GM19328 (cell line): ENCODE results near the gene PSRC1.
"Not testable (repeated sequence)": the region's sequence is repeated elsewhere in the genome, so short reads cannot be mapped to it uniquely, and the experiment has no call there.

ENCODE experiments used
- ATAC-seq: cut with Tn5 transposase; IDR thresholded peaks from one replicate; pipeline ENCODE4 v1.9.1; 2021; ENCODE audit warnings: mild to moderate bottlenecking, moderate library complexity; ENCODE audit not compliant: unreplicated experiment

Gene PSRC1

DNA sequence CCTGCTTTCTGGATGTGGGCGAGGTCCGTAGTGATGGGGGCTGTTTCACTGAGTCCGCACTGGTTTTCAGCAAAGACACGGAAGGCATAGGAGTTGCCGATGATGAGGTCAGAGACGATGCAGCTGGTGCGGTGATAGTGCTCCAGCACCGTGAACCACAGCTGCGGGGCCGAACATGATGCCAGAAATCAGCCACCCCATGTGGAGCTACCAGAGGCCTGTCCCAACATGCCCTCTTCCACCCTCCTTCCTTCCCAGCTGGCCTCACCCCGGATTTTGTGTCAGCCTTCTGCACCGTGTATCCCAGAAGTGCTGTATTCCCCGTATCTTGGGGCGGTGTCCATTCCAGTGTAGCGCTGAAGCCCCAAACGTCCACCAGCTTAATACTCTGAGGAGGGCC is 13.8 kb upstream of the PSRC1 start:
- ATAC-seq = no peak

DNA sequence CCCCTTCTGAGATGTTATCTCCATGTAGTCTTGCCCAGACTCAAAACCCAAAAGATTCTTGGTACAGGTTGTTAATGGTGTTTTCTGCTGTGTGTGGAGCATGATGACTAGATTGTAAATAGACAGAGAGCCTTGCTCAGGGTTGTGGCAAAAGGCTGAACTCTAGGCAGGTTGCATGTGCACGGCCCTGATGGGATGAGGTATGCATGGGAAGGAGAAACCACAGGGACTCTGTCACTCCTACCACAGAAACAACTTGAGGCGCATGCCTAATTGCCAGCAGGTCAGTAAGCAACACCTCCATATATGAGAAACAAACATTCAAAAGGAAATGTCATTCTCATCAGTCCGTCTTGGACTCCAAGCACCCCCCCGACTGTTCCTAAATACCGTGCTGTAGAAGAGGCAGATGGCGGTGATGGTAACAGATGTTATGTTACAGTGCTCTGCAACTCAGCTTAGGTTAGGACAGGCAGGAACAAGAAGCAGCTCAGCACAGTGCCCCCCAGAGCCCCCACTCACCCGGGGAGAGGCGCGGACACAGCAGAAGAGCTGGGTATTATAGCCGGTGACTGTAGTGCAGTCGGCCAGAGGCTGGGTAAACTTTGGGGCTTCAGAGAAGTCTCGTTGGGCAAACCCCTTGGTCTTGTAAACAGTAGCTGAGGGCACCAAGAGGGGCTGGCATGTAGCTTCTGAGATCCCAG is 12.9 kb upstream of the PSRC1 start:
- ATAC-seq = no peak

DNA sequence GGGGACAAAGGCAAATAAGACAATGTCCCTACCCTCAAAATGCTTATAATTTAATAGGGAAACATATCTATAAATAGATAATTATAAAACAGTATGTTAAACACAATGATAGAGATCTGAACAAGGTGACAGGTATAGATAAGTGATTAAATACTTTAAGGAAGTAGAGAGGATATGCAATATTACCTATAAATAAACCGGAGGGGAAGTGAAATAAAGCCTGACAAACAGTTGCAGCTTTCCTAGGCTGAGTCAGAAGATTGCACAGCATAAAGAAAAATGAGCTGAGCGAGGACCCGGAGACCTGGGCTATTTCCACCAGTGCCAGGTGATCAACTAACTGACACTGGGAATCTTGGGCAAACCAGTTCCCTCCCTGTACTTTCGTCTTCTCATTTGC is 11.5 kb upstream of the PSRC1 start:
- no peak for ATAC-seq

DNA sequence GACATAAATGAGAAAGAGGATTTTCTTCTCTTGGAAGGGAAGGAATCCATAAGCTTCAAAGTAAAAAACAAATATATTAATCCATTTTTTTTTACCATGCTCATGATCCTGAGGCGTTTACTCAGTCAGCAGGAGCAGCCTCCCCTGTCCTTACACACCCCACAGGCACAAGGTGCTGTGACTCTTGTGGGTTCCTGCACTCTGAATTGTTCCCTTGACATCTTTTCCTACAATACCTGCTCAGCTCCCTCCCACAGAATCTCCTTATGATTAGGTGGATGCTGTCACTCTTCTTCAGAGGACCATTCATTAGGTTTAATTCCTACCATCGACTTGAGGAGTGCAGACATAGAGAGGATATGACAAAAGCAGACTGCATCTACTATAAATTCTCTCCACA is 10.1 kb upstream of the PSRC1 start:
- no peak for ATAC-seq

DNA sequence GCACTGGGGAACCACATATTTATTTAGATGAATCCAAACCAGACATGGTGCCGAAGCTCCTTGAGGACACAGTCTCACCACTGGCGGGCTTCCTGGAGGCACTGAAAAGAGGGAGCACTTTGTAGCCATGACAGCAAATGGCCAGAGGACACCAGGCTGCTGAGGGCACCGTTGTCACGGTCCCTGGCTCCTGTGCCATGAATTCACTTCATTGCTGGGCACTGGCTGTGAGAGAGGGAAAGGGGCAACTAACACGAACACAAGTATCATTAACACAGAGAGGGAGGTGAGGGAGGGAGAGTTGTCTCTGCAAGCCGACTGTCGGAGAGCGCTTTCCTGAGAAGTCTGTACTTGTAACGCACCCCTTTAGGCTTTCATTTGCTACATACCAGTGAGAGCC is 9.4 kb upstream of the PSRC1 start:
- ATAC-seq = no peak

DNA sequence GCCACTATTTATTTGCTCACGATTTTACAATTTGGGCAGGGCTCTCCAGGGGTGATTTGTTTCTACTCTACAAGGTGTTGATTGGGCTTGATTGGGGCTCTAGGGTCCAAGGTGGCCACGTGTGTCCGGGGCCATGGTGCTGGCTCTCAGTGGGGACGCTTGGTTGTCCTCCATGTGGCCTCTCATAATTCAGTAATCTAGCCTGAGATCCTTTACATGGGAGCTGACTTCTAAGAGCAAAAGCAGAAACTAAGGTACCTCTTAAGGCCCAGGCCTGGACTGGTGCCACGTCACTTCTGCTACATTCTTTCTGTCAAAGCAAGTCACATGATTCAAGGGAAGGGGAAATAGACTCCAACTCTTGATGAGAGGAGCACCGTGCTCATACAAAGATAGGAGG is 8.1 kb upstream of the PSRC1 start:
- ATAC-seq = no peak

DNA sequence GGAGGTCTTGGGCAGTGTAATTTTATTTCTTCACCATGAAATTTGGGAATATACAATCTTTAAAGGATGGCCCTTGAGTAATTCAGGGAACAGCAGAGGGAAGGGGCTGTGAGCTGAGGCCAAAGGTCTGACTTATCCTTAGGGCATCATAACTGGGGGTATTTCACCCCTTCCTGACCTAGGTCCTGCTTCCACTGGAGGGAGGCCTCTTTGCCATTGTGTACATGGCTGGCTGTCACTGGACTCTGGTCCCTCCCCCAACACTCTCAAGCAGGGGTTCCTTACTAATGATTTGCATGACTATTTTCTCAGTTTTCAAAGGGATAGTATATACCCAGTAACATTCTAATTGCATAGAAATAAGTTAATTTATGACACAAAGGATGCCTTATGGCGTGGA is 7.2 kb upstream of the PSRC1 start:
- ATAC-seq = no peak

DNA sequence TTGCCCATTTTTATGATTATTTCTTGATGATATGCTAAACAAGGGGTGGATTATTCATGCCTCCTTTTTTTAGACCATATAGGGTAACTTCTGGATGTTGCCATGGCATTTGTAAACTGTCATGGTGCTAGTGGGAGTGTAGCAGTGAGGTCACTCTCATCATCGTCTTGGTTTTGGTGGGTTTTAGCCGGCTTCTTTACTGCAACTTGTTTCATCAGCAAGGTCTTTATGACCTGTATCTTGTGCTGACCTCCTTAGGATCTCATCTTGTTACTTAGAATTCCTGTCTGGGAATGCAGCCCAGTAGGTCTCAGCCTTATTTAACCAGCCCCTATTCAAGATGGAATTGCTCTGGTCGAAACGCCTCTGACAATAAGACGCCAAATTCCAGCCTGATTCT is 3.8 kb upstream of the PSRC1 start:
- not testable (repeated sequence) for ATAC-seq

DNA sequence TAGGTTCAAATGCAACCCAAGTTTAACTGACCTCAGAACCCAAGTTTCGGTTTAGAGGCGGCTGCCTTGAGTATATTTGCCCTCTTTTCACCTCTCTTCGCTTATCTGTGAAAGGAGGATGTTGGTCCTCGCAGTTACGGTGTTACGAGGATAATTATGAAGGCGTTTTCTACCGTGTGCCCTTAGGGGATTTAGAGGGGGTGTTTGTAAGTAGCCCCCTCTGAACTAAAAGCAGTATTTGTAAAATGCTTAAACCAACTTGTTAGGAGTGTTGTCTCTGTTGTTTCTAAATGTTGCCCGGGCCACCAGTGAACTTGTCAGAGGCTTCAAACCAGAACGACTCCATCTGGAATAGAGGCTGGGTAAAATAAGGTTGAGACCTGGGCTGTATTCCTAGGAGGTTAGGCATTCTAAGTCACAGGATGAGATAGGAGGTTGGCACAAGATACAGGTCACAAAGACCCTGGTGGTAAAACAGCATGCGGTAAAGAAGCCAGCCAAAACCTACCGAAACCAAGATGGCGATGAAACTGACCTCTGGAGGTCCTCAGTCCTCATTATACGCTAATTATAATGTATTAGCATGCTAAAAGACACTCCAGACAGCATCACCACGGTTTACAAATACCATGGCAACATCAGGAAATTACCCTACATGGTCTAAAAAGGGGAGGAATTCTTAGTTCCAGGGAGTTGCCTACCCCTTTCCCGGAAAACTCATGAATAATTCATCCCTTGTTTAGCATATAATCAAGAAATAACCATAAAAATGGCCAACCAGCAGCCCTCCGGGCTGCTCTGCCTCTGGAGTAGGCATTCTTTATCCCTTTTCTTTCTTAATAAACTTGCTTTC is 1.0 kb upstream of the PSRC1 start:
- no peak for ATAC-seq

DNA sequence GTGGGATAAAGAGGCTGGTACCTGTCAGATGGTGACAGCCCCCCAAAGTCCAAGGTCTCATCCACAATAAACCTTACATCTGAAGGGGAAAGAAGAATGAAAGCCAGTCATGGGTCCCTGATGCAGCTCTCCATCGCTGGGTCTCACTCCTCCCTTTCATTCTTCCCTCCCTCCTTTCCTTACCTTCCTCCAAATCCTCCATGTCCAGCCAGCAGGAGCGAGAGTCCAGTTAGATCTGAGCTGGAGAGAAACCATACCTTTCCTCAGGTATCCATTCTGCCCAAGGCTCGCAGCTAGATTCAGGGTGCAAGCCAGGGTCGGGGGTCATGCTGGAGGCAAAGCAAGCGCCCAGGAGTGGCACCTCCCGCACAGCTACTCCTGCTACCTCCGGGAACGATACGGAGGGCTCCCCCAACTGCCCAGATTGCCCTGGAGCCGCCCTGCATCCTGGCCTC is 421 bp downstream of the PSRC1 start:
- ATAC-seq = no peak

DNA sequence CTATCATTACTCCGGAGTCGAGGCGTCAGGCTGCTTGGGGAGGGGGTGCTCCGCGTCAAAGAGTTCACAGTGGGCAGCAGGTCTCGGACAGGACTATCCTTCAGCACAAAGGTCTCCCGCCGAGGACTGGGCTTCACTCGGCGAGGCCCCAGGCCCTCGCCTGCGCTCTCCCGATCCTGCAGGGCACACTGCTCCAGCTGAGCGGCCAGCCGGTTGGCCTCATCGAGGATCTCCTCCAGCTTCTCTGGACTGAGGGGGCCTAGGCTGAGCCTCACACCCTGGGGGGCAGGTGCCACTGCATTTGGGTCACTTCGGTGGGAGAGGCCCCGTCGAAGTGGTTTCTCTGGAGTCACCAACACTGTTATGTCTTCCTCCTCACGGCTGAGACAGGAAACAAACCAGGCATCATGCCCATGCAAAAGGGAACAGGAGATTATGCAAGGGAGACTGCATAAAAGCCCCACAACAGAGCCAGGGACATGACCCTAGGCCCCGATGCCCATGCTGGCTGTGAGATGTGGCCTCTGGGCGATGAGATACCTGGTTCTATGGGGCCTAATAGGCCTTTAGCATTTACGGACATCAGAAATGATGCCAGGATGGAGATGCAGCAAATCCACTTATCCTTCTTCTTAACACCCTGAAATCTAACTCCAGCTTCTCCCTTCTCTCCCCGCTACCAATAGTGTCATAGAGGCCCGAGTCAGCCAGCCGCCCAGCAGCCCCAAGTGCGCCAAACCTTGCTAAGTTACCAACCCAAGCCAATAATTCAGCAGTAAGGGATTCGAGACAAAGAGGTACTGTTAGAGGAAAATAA is 1.1 kb downstream of the PSRC1 start:
- no peak for ATAC-seq

DNA sequence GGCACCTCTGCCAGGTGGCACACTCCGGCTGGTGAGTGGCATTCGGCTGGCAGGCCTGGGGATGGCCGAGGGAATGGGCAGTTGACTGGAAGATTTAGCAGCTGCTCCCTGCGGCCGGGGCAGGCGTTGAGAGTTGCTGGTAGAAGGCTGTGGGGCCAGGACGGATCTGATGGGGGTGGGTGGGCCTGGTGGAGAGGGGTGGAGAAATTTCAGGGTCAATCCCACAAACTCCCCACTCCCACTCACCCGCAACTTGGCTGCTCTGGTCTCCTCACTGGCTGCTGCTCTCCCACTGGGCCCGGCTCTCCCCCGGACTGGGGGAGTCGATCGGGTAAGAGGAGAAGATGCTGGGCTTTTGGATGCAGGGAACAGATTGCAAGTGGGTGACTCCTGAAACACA is 2.1 kb downstream of the PSRC1 start:
- no peak for ATAC-seq

DNA sequence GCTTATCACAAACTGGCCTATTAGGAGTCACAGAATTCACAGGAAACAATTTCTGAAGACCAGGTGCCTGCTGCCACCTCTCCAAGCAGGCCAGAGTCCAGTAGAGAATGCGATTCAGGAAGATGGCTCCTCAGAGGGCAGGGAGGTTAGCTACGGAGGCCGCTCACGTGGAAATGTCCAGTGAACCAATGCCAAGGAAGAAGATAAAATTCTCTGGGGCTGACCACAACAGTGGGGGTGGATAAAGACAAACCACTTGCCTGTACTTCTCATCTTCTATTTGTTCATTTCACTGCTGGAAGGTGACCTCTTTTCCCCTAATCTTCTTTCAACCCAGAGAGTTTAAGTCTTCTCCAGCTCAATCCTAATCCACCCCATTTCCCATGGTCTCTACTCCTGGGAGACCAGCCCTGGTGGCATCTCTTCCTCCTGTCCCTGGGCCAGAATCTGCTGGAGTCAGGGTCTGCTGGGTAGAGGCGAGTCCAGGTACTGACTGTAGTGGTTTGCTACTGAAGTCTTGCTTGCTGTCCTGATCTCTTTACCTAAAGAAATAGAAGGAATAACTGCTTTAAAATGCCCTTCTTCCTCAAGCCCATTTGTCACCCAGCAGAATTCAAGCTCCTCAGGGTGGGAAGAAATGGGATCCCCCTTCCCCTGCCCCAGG is 3.2 kb downstream of the PSRC1 start:
- ATAC-seq = no peak

DNA sequence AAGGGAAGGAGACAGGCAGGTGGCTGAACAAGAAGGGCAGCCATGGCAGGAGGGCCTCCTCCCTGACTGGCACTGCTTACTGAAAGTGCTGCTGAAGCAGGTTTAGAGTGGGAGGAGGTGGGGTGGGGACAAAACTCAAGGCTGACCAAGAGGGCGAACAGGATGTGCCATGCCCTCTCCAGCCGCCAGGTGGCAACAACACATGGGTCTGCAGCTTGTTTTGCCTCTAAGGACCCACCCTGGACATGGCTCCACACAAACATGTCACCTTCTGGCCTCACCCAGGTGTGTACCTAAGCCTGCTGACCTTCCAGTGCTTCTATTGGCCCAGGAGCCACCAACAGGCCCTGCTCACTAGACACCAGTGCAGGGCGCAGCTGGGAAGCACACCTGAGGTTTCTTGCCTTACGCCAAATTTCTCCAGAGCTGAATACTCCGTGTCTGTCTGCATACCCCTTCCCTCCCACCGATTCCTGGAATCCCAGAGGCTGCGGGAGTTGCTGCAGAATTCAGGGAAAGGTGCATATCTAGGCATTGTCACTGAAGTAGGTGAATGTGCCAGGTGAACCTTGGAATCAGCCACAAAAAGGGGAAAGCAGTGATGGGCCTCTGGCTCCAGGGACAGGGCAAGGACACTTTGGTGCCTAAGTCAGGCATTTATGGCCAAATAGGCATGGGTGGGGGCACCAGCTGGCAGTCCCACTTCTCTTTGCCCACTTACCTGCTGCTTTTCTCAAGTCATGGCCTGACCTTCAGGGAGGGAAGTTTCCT is 5.3 kb downstream of the PSRC1 start:
- peak; percentile 70 for ATAC-seq

DNA sequence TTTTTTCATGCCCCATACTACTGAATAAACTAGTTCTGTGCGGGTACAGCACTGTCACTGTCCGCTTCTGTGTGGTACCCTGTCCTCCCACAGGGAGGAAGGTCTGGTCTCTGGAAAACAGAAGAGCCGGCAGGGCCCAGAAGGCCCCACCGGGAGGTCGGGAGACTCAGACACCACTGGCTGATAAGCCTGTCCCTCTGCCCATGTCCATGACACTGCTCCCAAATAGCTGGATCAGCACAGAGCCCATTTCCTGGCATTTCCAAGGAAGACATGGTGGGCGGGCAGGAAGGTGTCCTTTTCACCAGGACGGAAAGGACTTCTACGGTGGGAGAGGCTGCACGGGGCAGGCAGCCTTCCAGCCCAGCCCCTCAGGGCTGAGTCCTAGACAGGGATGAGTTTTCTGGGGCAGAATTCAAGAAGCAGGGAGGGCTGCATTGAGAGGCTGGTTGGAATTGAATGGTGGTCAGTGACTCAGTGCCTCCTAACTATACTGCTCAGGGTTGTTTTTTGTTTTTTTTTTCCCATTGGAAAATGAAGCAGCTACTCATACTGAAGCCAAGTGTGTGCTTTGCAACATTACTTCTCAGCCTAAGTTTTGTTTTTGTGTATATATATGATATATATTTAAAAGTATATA is 7.1 kb downstream of the PSRC1 start:
- no peak for ATAC-seq

DNA sequence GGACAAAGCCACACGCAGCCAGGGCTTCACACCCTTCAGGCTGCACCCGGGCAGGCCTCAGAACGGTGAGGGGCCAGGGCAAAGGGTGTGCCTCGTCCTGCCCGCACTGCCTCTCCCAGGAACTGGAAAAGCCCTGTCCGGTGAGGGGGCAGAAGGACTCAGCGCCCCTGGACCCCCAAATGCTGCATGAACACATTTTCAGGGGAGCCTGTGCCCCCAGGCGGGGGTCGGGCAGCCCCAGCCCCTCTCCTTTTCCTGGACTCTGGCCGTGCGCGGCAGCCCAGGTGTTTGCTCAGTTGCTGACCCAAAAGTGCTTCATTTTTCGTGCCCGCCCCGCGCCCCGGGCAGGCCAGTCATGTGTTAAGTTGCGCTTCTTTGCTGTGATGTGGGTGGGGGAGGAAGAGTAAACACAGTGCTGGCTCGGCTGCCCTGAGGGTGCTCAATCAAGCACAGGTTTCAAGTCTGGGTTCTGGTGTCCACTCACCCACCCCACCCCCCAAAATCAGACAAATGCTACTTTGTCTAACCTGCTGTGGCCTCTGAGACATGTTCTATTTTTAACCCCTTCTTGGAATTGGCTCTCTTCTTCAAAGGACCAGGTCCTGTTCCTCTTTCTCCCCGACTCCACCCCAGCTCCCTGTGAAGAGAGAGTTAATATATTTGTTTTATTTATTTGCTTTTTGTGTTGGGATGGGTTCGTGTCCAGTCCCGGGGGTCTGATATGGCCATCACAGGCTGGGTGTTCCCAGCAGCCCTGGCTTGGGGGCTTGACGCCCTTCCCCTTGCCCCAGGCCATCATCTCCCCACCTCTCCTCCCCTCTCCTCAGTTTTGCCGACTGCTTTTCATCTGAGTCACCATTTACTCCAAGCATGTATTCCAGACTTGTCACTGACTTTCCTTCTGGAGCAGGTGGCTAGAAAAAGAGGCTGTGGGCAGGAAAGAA is 8.1 kb downstream of the PSRC1 start:
- no peak for ATAC-seq

DNA sequence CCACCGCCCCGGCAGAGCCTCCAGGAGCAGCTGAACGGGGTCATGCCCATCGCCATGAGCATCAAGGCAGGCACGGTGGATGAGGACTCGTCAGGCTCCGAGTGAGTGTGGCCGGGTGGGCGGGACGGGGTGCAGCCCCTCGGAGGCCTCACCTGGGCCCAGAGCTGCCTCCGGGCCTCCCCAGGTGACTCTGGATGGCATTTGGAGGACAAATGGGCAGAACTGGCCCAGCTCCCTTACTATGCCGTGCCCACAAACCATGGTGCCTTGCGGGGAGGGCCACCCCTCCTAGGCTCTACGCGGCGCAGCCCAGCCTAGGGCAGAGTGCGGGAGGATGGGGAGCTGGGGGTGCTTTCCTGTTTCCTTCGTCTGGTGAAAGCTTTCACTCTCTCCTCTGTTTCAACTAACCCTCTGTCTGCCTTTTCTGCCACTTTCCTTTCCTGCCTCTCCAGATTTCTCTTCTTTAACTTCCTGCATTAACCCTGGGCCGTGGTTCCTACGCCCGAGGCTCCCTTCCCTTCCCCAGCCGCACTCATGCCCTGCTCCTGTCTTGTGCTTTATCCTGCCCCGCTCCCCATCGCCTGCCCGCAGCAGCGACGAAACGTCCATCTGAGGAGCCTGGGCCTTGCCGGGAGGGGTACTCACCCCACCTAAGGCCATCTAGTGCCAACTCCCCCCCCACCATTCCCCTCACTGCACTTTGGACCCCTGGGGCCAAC is 9.2 kb downstream of the PSRC1 start:
- no peak for ATAC-seq
